DOHH2 (cell line): Measurements from ENCODE around the gene CCR3.

Experiments
- H3F3A ChIP-seq: fragments of 200-600 bp; sonication (generic), shearing (Covaris generic); 2 replicates; pipeline ENCODE4 v1.6.0; 2016; ENCODE audit warnings: antibody characterized with exemption, mild to moderate bottlenecking; ENCODE audit not compliant: control insufficient read depth, insufficient read depth
- H3K27ac ChIP-seq: fragments of 200-600 bp; sonication (generic); 2 replicates; pipeline ENCODE4 v1.5.1; 2014; ENCODE audit warnings: low read depth, mild to moderate bottlenecking, low read length, moderate library complexity
- H3K27me3 ChIP-seq: fragments of 200-600 bp; sonication (generic); 2 replicates; pipeline ENCODE4 v1.6.1; 2014; ENCODE audit warnings: mild to moderate bottlenecking, low read length, mixed read lengths; ENCODE audit not compliant: control insufficient read depth
- H3K36me3 ChIP-seq: fragments of 200-600 bp; sonication (generic); 2 replicates; pipeline ENCODE4 v1.6.1; 2014; ENCODE audit warnings: mild to moderate bottlenecking, low read length, moderate library complexity, mixed read lengths; ENCODE audit not compliant: control insufficient read depth
- H3K4me1 ChIP-seq: fragments of 200-600 bp; sonication (generic); 2 replicates; pipeline ENCODE4 v1.6.1; 2014; ENCODE audit warnings: mild to moderate bottlenecking, low read length, mixed read lengths; ENCODE audit not compliant: control insufficient read depth
- H3K4me2 ChIP-seq: fragments of 200-600 bp; sonication (generic); 2 replicates; pipeline ENCODE4 v1.6.0; 2014; ENCODE audit warnings: mild to moderate bottlenecking, low read length, moderate library complexity
- H3K4me3 ChIP-seq: fragments of 200-600 bp; sonication (generic); 2 replicates; pipeline ENCODE4 v1.5.1; 2014; ENCODE audit warnings: mild to moderate bottlenecking, low read length, mixed read lengths
- H3K79me2 ChIP-seq: fragments of 200-600 bp; sonication (generic); 2 replicates; pipeline ENCODE4 v1.6.1; 2014; ENCODE audit warnings: mild to moderate bottlenecking, low read length, mixed read lengths; ENCODE audit not compliant: control insufficient read depth
- H3K9me2 ChIP-seq: fragments of 200-600 bp; sonication (generic); replicated peaks from 2 replicates; pipeline ENCODE4 v1.6.1; 2014; ENCODE audit warnings: mild to moderate bottlenecking, low read length, mixed read lengths; ENCODE audit not compliant: control insufficient read depth
- H3K9me3 ChIP-seq: fragments of 200-600 bp; sonication (generic); 2 replicates; pipeline ENCODE4 v1.6.1; 2014; ENCODE audit warnings: antibody characterized with exemption, low read length, mixed read lengths; ENCODE audit not compliant: control insufficient read depth, insufficient read depth
- H4K20me1 ChIP-seq: fragments of 200-600 bp; sonication (generic); 2 replicates; pipeline ENCODE4 v1.6.0; 2014; ENCODE audit warnings: low read depth, mild to moderate bottlenecking, antibody characterized with exemption, low read length, moderate library complexity; ENCODE audit not compliant: control insufficient read depth, insufficient read depth
- EZH2phosphoT487 ChIP-seq: fragments of 200-600 bp; sonication (generic); IDR thresholded peaks from 2 replicates; pipeline ENCODE4 v1.6.1; 2017; ENCODE audit warnings: borderline replicate concordance, mild to moderate bottlenecking, antibody characterized with exemption, low read length, moderate library complexity, mixed read lengths
- TF ChIP-seq, protein P1 (sequence below): fragments of 200-600 bp; sonication (generic); IDR thresholded peaks from one replicate; pipeline ENCODE4 v1.5.1; 2014; ENCODE audit warnings: antibody characterized with exemption, mild to moderate bottlenecking, low read depth, low read length; ENCODE audit not compliant: poor library complexity, severe bottlenecking

Gene CCR3

DNA sequence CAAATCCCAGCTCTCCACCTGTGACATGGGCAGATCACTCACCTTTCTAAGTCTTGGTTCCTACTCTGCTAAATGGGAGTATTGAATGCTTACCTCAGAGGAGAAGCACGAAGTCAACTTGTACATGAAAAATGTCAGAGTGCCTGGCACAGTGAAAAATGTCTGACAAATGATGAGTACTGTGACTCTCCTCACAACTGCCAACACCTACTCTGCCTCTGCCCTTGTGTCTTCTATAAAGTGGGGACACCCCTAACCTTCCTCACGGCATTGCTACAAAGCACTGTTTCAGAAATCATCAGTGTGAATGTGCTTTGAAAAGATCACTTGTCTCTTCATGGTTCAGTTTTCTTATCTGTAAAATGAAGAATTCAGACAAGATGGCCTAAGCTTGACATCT lies 33.2 kb upstream of the CCR3 start:
- H3K4me2 ChIP-seq, result no peak overlapping the region
- H3K9me2 ChIP-seq, result no peaks in the 10 kb centered on the region
- H3K27ac ChIP-seq, result no peak overlapping the region
- H3F3A ChIP-seq, result no peaks in the 10 kb centered on the region
- no peak overlapping the region for H3K4me3 ChIP-seq
- no peaks in the 10 kb centered on the region for H3K9me3 ChIP-seq
- peaks cover 8% of the 10 kb centered on the region; the same call in 1 of the 2 replicates for H3K27me3 ChIP-seq
- H4K20me1 ChIP-seq, result no peaks in the 10 kb centered on the region
- no peaks in the 10 kb centered on the region for H3K4me1 ChIP-seq
- H3K79me2 ChIP-seq, result no peaks in the 10 kb centered on the region
- H3K36me3 ChIP-seq, result no peaks in the 10 kb centered on the region
- no peak for TF ChIP-seq EZH2phosphoT487
- TF ChIP-seq, protein P1, sequence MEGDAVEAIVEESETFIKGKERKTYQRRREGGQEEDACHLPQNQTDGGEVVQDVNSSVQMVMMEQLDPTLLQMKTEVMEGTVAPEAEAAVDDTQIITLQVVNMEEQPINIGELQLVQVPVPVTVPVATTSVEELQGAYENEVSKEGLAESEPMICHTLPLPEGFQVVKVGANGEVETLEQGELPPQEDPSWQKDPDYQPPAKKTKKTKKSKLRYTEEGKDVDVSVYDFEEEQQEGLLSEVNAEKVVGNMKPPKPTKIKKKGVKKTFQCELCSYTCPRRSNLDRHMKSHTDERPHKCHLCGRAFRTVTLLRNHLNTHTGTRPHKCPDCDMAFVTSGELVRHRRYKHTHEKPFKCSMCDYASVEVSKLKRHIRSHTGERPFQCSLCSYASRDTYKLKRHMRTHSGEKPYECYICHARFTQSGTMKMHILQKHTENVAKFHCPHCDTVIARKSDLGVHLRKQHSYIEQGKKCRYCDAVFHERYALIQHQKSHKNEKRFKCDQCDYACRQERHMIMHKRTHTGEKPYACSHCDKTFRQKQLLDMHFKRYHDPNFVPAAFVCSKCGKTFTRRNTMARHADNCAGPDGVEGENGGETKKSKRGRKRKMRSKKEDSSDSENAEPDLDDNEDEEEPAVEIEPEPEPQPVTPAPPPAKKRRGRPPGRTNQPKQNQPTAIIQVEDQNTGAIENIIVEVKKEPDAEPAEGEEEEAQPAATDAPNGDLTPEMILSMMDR, result no peak

DNA sequence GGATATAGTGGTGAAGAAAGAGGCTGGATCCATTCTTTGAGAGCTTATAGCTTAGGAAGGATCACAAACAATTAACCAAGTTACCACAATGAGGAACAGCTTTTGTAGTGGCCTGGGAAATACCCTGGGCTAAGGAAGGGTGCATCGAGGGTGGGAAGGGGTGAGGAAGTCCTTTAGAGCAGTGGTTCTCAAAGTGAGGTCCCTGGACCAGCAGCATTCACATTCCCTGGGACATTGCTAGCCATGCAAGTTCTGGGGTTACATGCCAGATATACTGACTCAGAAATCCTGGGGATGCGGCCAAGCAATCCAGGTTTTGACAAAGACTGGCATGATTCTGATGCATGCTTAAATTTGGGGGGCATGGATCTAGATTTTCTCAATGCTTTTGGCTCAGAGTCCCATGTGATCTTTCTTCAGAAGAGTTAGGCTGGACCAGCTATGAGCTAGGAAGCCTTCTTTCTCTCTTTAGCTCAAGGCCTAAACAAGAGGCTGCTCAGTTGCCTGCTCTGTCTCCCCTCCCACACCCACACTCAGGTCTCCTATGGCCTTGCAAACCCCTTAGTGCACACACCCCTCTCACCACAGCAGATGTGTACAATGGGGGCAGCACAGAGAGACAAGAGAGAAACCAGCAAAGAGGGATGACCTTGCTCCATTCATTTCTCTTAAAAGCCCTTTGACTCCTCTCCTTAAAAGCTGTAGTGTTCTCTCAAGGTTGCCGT lies 32.4 kb upstream of the CCR3 start:
- no peak overlapping the region for H3K4me2 ChIP-seq
- H3K27me3 ChIP-seq, result peaks cover 10% of the 10 kb centered on the region; the same call in 1 of the 2 replicates
- no peaks in the 10 kb centered on the region for H3K36me3 ChIP-seq
- no peaks in the 10 kb centered on the region for H3F3A ChIP-seq
- no peaks in the 10 kb centered on the region for H3K79me2 ChIP-seq
- no peaks in the 10 kb centered on the region for H4K20me1 ChIP-seq
- TF ChIP-seq, protein P1, result no peak
- no peak for TF ChIP-seq EZH2phosphoT487
- H3K4me3 ChIP-seq, result no peak overlapping the region
- H3K9me3 ChIP-seq, result no peaks in the 10 kb centered on the region
- no peaks in the 10 kb centered on the region for H3K9me2 ChIP-seq
- H3K27ac ChIP-seq, result no peak overlapping the region
- H3K4me1 ChIP-seq, result no peaks in the 10 kb centered on the region

DNA sequence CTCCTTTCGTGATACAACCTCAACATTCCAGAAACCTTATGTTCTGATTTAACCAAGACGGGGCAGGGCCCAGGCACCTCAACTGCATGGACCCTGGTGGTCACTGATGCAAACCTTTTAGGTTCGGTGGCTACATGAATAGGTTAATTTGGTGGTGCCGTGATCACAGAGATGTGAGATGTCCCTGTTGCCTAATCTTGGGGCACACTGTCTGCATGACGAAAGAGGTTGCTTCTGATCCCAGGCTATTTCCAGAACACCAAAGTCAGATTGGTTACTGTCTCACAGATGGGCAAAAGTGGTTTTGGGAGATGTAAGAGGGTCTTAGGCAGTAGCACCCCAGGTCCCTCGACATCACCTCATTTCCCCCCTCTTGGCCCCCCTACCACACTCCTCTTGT lies 30.2 kb upstream of the CCR3 start:
- Histone ChIP-seq H3F3A (no peaks in the 10 kb centered on the region), H3K36me3 (no peaks in the 10 kb centered on the region)

DNA sequence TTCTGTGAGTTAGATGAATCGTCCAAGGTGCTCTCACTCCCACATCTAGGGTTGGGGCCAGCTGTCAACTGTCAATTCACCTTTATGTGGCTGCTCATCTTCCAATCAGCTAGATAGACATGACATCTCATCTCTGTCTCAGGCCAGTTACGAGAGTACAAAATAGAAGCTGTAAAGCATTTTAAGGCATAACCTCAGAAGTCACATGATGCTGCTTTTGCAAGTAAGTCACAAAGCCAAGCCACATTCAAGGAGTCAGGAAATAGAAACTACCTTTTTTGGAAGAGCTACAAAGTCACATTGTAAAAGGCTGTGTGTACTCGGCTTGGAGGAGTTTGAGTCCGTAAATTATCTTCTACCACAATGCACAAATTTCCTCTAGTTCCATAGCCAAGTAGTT lies 29.1 kb upstream of the CCR3 start:
- H3K79me2 ChIP-seq, result no peaks in the 10 kb centered on the region
- H3K4me1 ChIP-seq, result no peaks in the 10 kb centered on the region
- TF ChIP-seq EZH2phosphoT487, result no peak
- TF ChIP-seq, protein P1, result no peak
- no peaks in the 10 kb centered on the region for H3F3A ChIP-seq
- no peak overlapping the region for H3K27ac ChIP-seq
- H3K27me3 ChIP-seq, result peaks cover 15% of the 10 kb centered on the region; the same call in 1 of the 2 replicates
- no peaks in the 10 kb centered on the region for H3K9me3 ChIP-seq
- no peak overlapping the region for H3K4me3 ChIP-seq
- H4K20me1 ChIP-seq, result no peaks in the 10 kb centered on the region
- no peaks in the 10 kb centered on the region for H3K36me3 ChIP-seq
- no peak overlapping the region for H3K4me2 ChIP-seq
- no peaks in the 10 kb centered on the region for H3K9me2 ChIP-seq

More for the DNA sequence above, 30.2 kb upstream of the CCR3 start:
- H3K27ac ChIP-seq, result no peak overlapping the region
- H4K20me1 ChIP-seq, result no peaks in the 10 kb centered on the region
- no peaks in the 10 kb centered on the region for H3K9me2 ChIP-seq
- peaks cover 12% of the 10 kb centered on the region; the same call in 1 of the 2 replicates for H3K27me3 ChIP-seq
- no peaks in the 10 kb centered on the region for H3K4me1 ChIP-seq
- no peaks in the 10 kb centered on the region for H3K9me3 ChIP-seq
- TF ChIP-seq EZH2phosphoT487, result no peak
- no peak overlapping the region for H3K4me3 ChIP-seq
- H3K79me2 ChIP-seq, result no peaks in the 10 kb centered on the region
- no peak overlapping the region for H3K4me2 ChIP-seq
